HFFc6 (cell line): Measurements from ENCODE around the gene SKAP1. TPM values are rescaled to one million over a fixed set of nuclear protein-coding genes. Genes with fewer than 3 reads are reported as not detected.

ENCODE experiments used
- DNase-seq: peaks from one replicate; pipeline ENCODE4 v3.0.0-alpha.2; 2018
- H3K27ac Mint-ChIP-seq: 2 replicates; pipeline ENCODE4 v1.8.0; 2020; ENCODE audit warnings: mild to moderate bottlenecking, mixed read lengths
- H3K27me3 Mint-ChIP-seq: 2 replicates; pipeline ENCODE4 v1.8.0; 2021; ENCODE audit warnings: mild to moderate bottlenecking, moderate library complexity, mixed read lengths; ENCODE audit not compliant: insufficient read depth
- H3K36me3 Mint-ChIP-seq: 2 replicates; pipeline ENCODE4 v1.8.0; 2021; ENCODE audit warnings: low read depth, mixed read lengths
- H3K4me1 Mint-ChIP-seq: 2 replicates; pipeline ENCODE4 v1.8.0; 2020; ENCODE audit warnings: low read depth, mixed read lengths
- H3K4me3 Mint-ChIP-seq: 2 replicates; pipeline ENCODE4 v1.8.0; 2020; ENCODE audit warnings: mild to moderate bottlenecking, moderate library complexity, mixed read lengths
- H3K9me3 Mint-ChIP-seq: 2 replicates; pipeline ENCODE4 v1.8.0; 2020; ENCODE audit warnings: mild to moderate bottlenecking, mixed read lengths
- total RNA-seq, 6 experiments: library from RNA; stranded (reverse); fragmentation: NEBNext Ultra II Directional; extraction: Animal tissue kit (Norgen Biotek cat#: 25700); gene quantifications; 2 replicates in 1 of 6; 3 replicates in 5 of 6; pipeline ENCODE4 v1.2.3, GENCODE V29; 2021
- TF ChIP-seq, protein P1 (sequence below): fragments of 200-600 bp; sonication (generic); IDR thresholded peaks from 2 replicates; pipeline ENCODE4 v1.5.0; 2021; ENCODE audit warnings: antibody characterized with exemption, mild to moderate bottlenecking

SKAP1 gene
- total RNA-seq, 6 experiments from 2014 or later, result not detected

- TF ChIP-seq, protein P1, sequence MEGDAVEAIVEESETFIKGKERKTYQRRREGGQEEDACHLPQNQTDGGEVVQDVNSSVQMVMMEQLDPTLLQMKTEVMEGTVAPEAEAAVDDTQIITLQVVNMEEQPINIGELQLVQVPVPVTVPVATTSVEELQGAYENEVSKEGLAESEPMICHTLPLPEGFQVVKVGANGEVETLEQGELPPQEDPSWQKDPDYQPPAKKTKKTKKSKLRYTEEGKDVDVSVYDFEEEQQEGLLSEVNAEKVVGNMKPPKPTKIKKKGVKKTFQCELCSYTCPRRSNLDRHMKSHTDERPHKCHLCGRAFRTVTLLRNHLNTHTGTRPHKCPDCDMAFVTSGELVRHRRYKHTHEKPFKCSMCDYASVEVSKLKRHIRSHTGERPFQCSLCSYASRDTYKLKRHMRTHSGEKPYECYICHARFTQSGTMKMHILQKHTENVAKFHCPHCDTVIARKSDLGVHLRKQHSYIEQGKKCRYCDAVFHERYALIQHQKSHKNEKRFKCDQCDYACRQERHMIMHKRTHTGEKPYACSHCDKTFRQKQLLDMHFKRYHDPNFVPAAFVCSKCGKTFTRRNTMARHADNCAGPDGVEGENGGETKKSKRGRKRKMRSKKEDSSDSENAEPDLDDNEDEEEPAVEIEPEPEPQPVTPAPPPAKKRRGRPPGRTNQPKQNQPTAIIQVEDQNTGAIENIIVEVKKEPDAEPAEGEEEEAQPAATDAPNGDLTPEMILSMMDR, result no peak
- Mint-ChIP-seq H3K27ac (no peak overlapping the region), H3K4me3 (no peak overlapping the region), H3K27me3 (peaks cover 29% of the 10 kb centered on the region), H3K4me1 (no peaks in the 10 kb centered on the region), H3K36me3 (no peaks in the 10 kb centered on the region), H3K9me3 (no peaks in the 10 kb centered on the region)
- DNase-seq, result no peak
Observed at GRCh38 chr17:48283907-48284306, 146.1 kb downstream of the SKAP1 start.

DNA sequence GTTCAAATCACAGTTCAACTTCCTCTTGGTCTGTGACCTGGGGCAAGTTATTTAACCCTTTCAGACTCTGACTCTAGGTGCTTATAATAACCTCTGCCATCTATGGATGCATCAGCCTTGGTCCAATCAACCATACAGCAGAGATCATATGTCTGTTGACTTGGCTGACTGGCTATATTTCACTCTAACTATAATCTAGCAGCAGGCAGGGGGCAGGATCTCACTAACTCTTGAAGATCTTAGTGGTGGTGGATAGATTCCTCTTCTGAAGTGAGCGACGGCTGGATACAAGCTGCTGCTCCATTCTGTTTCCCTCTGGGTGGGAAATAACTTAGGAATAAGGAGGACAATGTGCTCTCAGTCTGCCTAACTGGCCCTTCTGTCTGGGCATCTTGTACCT lies 146.6 kb downstream of the SKAP1 start:
- peaks cover 33% of the 10 kb centered on the region for H3K27me3 Mint-ChIP-seq
- TF ChIP-seq, protein P1, result no peak
- no peak overlapping the region for H3K27ac Mint-ChIP-seq
- DNase-seq, result no peak
- H3K9me3 Mint-ChIP-seq, result no peaks in the 10 kb centered on the region
- no peaks in the 10 kb centered on the region for H3K4me1 Mint-ChIP-seq
- H3K4me3 Mint-ChIP-seq, result no peak overlapping the region
- H3K36me3 Mint-ChIP-seq, result no peaks in the 10 kb centered on the region

DNA sequence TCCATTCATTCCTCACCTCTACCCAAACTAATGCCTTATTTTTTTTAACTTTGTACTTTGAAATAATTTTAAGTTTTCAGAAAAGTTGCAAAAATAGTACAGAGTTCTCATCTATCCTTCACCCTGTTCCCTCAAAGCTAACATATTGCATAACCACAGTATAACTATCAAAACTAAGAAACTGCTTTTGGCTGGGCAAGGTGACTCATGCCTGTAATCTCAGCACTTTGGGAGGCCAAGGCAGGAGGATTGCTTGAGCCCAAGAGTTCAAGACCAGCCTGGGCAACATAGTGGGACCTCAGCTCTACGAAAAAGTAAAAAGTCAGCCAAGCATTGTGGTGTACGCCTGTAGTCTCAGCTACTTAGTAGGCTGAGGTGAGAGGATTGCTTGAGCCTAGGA lies 147.7 kb downstream of the SKAP1 start:
- no peak for DNase-seq
- H3K27ac Mint-ChIP-seq, result no peak overlapping the region
- H3K27me3 Mint-ChIP-seq, result peaks cover 28% of the 10 kb centered on the region
- H3K4me1 Mint-ChIP-seq, result no peaks in the 10 kb centered on the region
- H3K4me3 Mint-ChIP-seq, result no peak overlapping the region
- no peaks in the 10 kb centered on the region for H3K36me3 Mint-ChIP-seq
- no peaks in the 10 kb centered on the region for H3K9me3 Mint-ChIP-seq
- TF ChIP-seq, protein P1, result no peak

DNA sequence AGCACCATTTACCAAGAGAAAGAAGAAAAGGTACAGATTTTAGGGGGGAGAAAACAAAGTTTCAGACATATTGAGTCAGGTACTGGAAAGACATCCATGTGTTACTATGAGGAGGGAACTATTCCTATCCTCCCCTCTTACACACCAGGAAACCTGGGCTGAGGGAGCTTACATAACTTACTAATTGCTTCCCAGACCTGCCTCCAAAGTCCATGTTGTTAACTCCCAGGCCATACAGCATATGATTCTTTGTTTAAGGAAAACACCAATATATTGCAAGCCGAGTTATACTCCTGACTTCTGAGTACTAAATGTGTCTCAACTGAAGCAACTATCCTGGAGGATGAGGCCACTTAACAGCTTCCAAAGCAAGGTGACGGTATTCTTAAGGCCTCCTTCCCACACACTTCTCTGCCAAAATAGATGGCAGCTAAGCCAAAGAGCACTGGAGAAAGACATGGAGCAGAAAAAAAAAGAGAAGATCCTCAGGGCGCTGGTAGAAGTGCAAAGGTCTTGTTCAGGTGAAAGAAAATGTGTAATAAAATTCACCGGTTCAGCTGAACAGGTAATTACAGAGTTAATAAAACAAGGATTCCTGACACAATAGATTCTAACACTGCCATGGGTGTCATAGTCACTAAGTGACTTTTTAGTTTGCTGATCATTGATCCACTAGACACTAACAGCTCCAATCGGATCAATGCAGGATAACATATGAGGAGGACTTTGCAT lies 151.1 kb downstream of the SKAP1 start:
- H3K4me3 Mint-ChIP-seq, result no peak overlapping the region
- H3K27ac Mint-ChIP-seq, result no peak overlapping the region
- DNase-seq, result no peak
- H3K4me1 Mint-ChIP-seq, result no peaks in the 10 kb centered on the region
- no peaks in the 10 kb centered on the region for H3K36me3 Mint-ChIP-seq
- H3K9me3 Mint-ChIP-seq, result no peaks in the 10 kb centered on the region
- TF ChIP-seq, protein P1, result no peak
- peaks cover 31% of the 10 kb centered on the region for H3K27me3 Mint-ChIP-seq

- Mint-ChIP-seq H3K27ac (no peak overlapping the region), H3K27me3 (peaks cover 43% of the 10 kb centered on the region), H3K9me3 (no peaks in the 10 kb centered on the region), H3K4me3 (no peak overlapping the region), H3K36me3 (no peaks in the 10 kb centered on the region), H3K4me1 (no peaks in the 10 kb centered on the region)
- TF ChIP-seq, protein P1, result no peak
- DNase-seq, result no peak
Observed at GRCh38 chr17:48276776-48277175, 153.2 kb downstream of the SKAP1 start.
